HepG2 (cell line): ENCODE results near the gene ARL5B. TPM values are rescaled to one million over a fixed set of nuclear protein-coding genes. Genes with fewer than 3 reads are reported as not detected.

ENCODE experiments used
- ARID4A ChIP-seq: sonication (generic); formaldehyde crosslinking; IDR thresholded peaks from 2 replicates; pipeline ENCODE4 v1.5.0; 2020; ENCODE audit warnings: mild to moderate bottlenecking, missing genetic modification reagents, borderline replicate concordance
- FOXM1 ChIP-seq: sonication (generic); formaldehyde crosslinking; IDR thresholded peaks from 2 replicates; pipeline ENCODE4 v1.5.0; 2020; ENCODE audit warnings: missing genetic modification reagents
- FOXO4 ChIP-seq: sonication (generic); formaldehyde crosslinking; conservative IDR thresholded peaks from 2 replicates; pipeline ENCODE4 v1.8.1; 2023; ENCODE audit warnings: missing genetic modification reagents
- IRF2 ChIP-seq: IDR thresholded peaks from 2 replicates; pipeline ENCODE4 v1.6.1; 2018; ENCODE audit warnings: missing genetic modification reagents, missing compliant biosample characterization
- JUN ChIP-seq: sonication (generic); formaldehyde crosslinking; IDR thresholded peaks from 2 replicates; pipeline ENCODE4 v1.4.0; 2020; ENCODE audit warnings: mild to moderate bottlenecking, missing genetic modification reagents
- MAX ChIP-seq: IDR thresholded peaks from 2 replicates; pipeline ENCODE4 v1.6.1; 2012; ENCODE audit warnings: inconsistent platforms
- MNT ChIP-seq: fragments of 450-650 bp; IDR thresholded peaks from 2 replicates; pipeline ENCODE4 v1.6.1; 2016
- MXI1 ChIP-seq: IDR thresholded peaks from 3 replicates; pipeline ENCODE4 v1.6.1; 2012; ENCODE audit warnings: low read depth, low read length, inconsistent platforms, borderline replicate concordance
- MYC ChIP-seq: sonication (generic); formaldehyde crosslinking; IDR thresholded peaks from 2 replicates; pipeline ENCODE4 v1.9.0; 2021; ENCODE audit warnings: missing genetic modification reagents, borderline replicate concordance
- PREB ChIP-seq: sonication (generic); formaldehyde crosslinking; IDR thresholded peaks from 2 replicates; pipeline ENCODE4 v1.4.0; 2020; ENCODE audit warnings: missing genetic modification reagents
- REXO4 ChIP-seq: sonication (generic); formaldehyde crosslinking; IDR thresholded peaks from 2 replicates; pipeline ENCODE4 v1.8.0; 2022; ENCODE audit warnings: missing genetic modification reagents, mild to moderate bottlenecking, borderline replicate concordance
- SNAPC5 ChIP-seq: sonication (generic); formaldehyde crosslinking; IDR thresholded peaks from 2 replicates; pipeline ENCODE4 v1.8.1; 2023; ENCODE audit warnings: mild to moderate bottlenecking, missing genetic modification reagents, borderline replicate concordance
- SRF ChIP-seq: IDR thresholded peaks from 2 replicates; pipeline ENCODE4 v1.6.1; 2011; ENCODE audit warnings: mild to moderate bottlenecking, low read depth, low read length, moderate library complexity
- TFDP2 ChIP-seq: sonication (generic); formaldehyde crosslinking; IDR thresholded peaks from 2 replicates; pipeline ENCODE4 v1.4.0; 2020; ENCODE audit warnings: missing genetic modification reagents
- ZFX ChIP-seq: sonication (generic); formaldehyde crosslinking; IDR thresholded peaks from 2 replicates; pipeline ENCODE4 v1.4.0; 2020; ENCODE audit warnings: mild to moderate bottlenecking, low read depth, missing genetic modification reagents, moderate library complexity
- ZNF10 ChIP-seq: sonication (generic); formaldehyde crosslinking; IDR thresholded peaks from 2 replicates; pipeline ENCODE4 v1.4.0; 2020; ENCODE audit warnings: mild to moderate bottlenecking, low read depth, missing genetic modification reagents, borderline replicate concordance
- ZNF570 ChIP-seq: sonication (generic); formaldehyde crosslinking; IDR thresholded peaks from 2 replicates; pipeline ENCODE4 v1.4.0; 2020; ENCODE audit warnings: mild to moderate bottlenecking, missing genetic modification reagents, borderline replicate concordance
- ZNF772 ChIP-seq: sonication (generic); formaldehyde crosslinking; IDR thresholded peaks from 2 replicates; pipeline ENCODE4 v1.5.0; 2020; ENCODE audit warnings: mild to moderate bottlenecking, missing genetic modification reagents
- ZZZ3 ChIP-seq: sonication (generic); formaldehyde crosslinking; IDR thresholded peaks from 2 replicates; pipeline ENCODE4 v1.4.0; 2020; ENCODE audit warnings: missing genetic modification reagents, mild to moderate bottlenecking, borderline replicate concordance
- polyA plus RNA-seq, 8 experiments: library from polyadenylated mRNA; depleted of rRNA in 3 of 8; stranded (reverse) in 7 of 8; unstranded in 1 of 8; fragments of >200 nt; fragmentation: Illumina TruSeq in 4 of 8; extraction: Trizol in 4 of 8; gene quantifications; 2 replicates each; pipeline versions ENCODE4 v1.2.1 to v1.2.3, GENCODE V29; 2011 to 2016; ENCODE audit warnings: low read depth in 4 of 8, missing spikeins in 1 of 8, mixed read lengths in 1 of 8; ENCODE audit not compliant: insufficient read depth in 1 of 8
- total RNA-seq, 5 experiments: library from RNA; depleted of rRNA; stranded (reverse); fragments of >200 nt; fragmentation: Illumina TruSeq; extraction: Trizol; gene quantifications; 2 replicates each; pipeline ENCODE4 v1.2.3, GENCODE V29; 2016; ENCODE audit warnings: low read depth in 1 of 5

Gene ARL5B
- total and polyA plus RNA-seq, 2 of the 13 experiments (the other 11 are each of a cell fraction or from before 2014, with no cell fraction given) = 26.6 to 32.7 TPM

- peak; percentile 80 for TF ChIP-seq ARID4A (CRISPR knock-in tag)
- TF ChIP-seq ZFX = peak; percentile 90
- 0 out of 2 replicates have a peak, but pooled peaks have one; percentile 79 for TF ChIP-seq ZZZ3
- TF ChIP-seq MXI1 = peak; percentile 76; the same call in 1 of the 3 replicates
- TF ChIP-seq PREB (CRISPR knock-in tag) = no peak
- TF ChIP-seq SRF = no peak
- TF ChIP-seq ZNF570 (CRISPR knock-in tag) = no peak
- no peak for TF ChIP-seq FOXO4
- TF ChIP-seq MAX = peak; percentile 79
- TF ChIP-seq IRF2 (CRISPR knock-in tag) = peak; percentile 82
- TF ChIP-seq ZNF10 (CRISPR knock-in tag) = no peak
- peak; percentile 61; the same call in 1 of the 2 replicates for TF ChIP-seq MYC (CRISPR knock-in tag)
- no peak for TF ChIP-seq REXO4 (CRISPR knock-in tag)
- TF ChIP-seq ZNF772 = peak; percentile 84
- TF ChIP-seq SNAPC5 (CRISPR knock-in tag) = no peak
- TF ChIP-seq MNT = peak; percentile 50
- no peak for TF ChIP-seq JUN (CRISPR knock-in tag)
- TF ChIP-seq FOXM1 (CRISPR knock-in tag) = no peak
- no peak for TF ChIP-seq TFDP2 (CRISPR knock-in tag)
Observed at GRCh38 chr10:18659125-18659818, at the start of gene ARL5B (continued).
